ENCODE data around the gene AFDN.

AFDN gene

GRCh38 chr6:167843023-167843422, 16.3 kb downstream of the AFDN start:
- DNase-seq = no peak

GRCh38 chr6:167845856-167846255, 19.1 kb downstream of the AFDN start:
- DNase-seq = no peak

GRCh38 chr6:167846997-167847606, 20.4 kb downstream of the AFDN start:
- no peak for DNase-seq

- no peak for DNase-seq
Observed at GRCh38 chr6:167847936-167848335, 21.2 kb downstream of the AFDN start.

- DNase-seq = no peak
Observed at GRCh38 chr6:167848783-167849182, 22.1 kb downstream of the AFDN start.

- DNase-seq = no peak
Observed at GRCh38 chr6:167849846-167850459, 23.2 kb downstream of the AFDN start.

- no peak for DNase-seq
Observed at GRCh38 chr6:167850782-167851181, 24.1 kb downstream of the AFDN start.

GRCh38 chr6:167851370-167851952, 24.8 kb downstream of the AFDN start:
- no peak for DNase-seq

- DNase-seq = no peak
Observed at GRCh38 chr6:167855825-167856425, 29.2 kb downstream of the AFDN start.

- no peak for DNase-seq
Observed at GRCh38 chr6:167856474-167856873, 29.8 kb downstream of the AFDN start.

GRCh38 chr6:167856999-167857660, 30.4 kb downstream of the AFDN start:
- no peak for DNase-seq

- peak in 1 of 14 donors; percentile 8 for DNase-seq
Observed at GRCh38 chr6:167858086-167858591, 31.4 kb downstream of the AFDN start.

- no peak for DNase-seq
Observed at GRCh38 chr6:167858842-167859664, 32.3 kb downstream of the AFDN start.

- DNase-seq = no peak
Observed at GRCh38 chr6:167860550-167861226, 34.0 kb downstream of the AFDN start.

GRCh38 chr6:167861424-167861823, 34.7 kb downstream of the AFDN start:
- no peak for DNase-seq

- DNase-seq = no peak
Observed at GRCh38 chr6:167863897-167864296, 37.2 kb downstream of the AFDN start.

GRCh38 chr6:167866642-167867041, 39.9 kb downstream of the AFDN start:
- DNase-seq = no peak

GRCh38 chr6:167870321-167870720, 43.6 kb downstream of the AFDN start:
- DNase-seq = no peak

- DNase-seq = no peak
Observed at GRCh38 chr6:167872538-167873210, 46.0 kb downstream of the AFDN start.

GRCh38 chr6:167877994-167878779, 51.5 kb downstream of the AFDN start:
- DNase-seq = no peak

Data from C1 segment of cervical spinal cord (tissue), 14 donors.